Measurements from ENCODE around the gene MBOAT1.

MBOAT1 gene

DNA sequence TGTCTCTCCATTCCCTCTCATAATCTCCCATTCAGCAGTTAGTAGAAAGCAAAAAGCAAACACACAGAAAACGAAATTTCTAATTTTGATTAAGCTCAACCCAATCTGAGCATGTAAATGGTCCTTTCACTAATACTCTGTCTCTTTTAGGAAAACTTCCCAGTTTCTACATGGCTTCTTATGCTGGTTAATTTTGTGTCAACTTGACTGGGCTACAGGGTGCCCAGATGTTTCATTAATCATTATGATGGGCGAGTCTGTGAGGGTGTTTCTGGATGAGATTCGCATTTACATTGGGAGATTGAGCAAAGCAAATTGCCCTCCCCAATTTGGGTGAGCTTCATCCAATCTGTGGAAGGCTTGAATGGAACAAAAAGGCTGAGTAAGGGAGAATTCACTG lies 142.2 kb downstream of the MBOAT1 start:
- Histone ChIP-seq H3K4me1 (ENCODE audit: control insufficient read depth, insufficient read depth, low read length) (no peaks in the 10 kb centered on the region), H3K4me3 (ENCODE audit: low read depth, low read length) (no peak overlapping the region), H3K36me3 (ENCODE audit: control insufficient read depth in 2 of 2, insufficient read depth in 1 of 2, low read length in 2 of 2) (no peaks in the 10 kb centered on the region), H3K9me3 (ENCODE audit: control insufficient read depth, insufficient read depth, low read depth, low read length) (no peaks in the 10 kb centered on the region), H3K27ac (ENCODE audit: extremely low read depth, low read depth, low read length) (no peak overlapping the region)
- POLR2A ChIA-PET, result no interaction called here
- TF ChIP-seq ZNF416 (tag by site-specific recombination; IDR thresholded peaks at IDR 0.05) (peak; percentile 93), MEIS1 (CRISPR knock-in tag; IDR thresholded peaks at IDR 0.05; ENCODE audit: borderline replicate concordance) (no peak)
- CTCF ChIA-PET, result interaction anchor here (0.6 to 2.4 kb wide), 2 partner anchors 42 to 56 kb away, joined by 3 to 13 read pairs; no protein-coding TSS in a partner anchor

DNA sequence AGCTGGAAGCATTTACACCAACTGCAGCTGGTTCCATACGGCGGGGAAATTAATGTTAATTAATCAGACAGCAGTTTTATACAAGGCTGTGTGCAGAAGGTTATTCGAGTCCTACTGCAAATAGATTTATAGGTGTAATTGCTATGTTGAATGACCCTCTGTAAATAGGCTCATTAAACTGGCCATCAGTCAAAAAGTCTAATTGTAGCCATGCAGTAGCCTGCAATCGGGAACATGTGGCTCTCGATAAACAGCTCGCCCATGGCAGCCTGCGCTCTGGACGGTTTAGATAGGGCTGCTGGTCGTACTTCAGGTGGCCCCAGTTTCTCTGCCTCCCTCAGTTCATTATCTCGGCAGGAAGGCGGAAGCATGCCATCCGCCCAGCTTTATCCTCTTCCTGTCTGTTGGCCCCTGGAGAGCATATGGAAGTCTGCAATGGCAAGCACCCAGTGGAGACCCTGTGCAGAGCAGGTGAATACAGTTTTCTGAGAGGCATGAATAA lies 143.2 kb downstream of the MBOAT1 start:
- CTCF ChIA-PET, result interaction anchor here (0.6 to 2.4 kb wide), 5 partner anchors 13 to 348 kb away, joined by 3 to 13 read pairs (median 4); no protein-coding TSS in a partner anchor
- Histone ChIP-seq H3K4me1 (ENCODE audit: control insufficient read depth, insufficient read depth, low read length) (no peaks in the 10 kb centered on the region), H3K36me3 (ENCODE audit: control insufficient read depth in 2 of 2, insufficient read depth in 1 of 2, low read length in 2 of 2) (no peaks in the 10 kb centered on the region), H3K27ac (ENCODE audit: extremely low read depth, low read depth, low read length) (no peak overlapping the region), H3K4me3 (ENCODE audit: low read depth, low read length) (no peak overlapping the region), H3K9me3 (ENCODE audit: control insufficient read depth, insufficient read depth, low read depth, low read length) (no peaks in the 10 kb centered on the region)
- TF ChIP-seq GLI2 (tag by site-specific recombination; IDR thresholded peaks at IDR 0.05; ENCODE audit: borderline replicate concordance, low read depth), result no peak
- TF ChIP-seq, protein P1, sequence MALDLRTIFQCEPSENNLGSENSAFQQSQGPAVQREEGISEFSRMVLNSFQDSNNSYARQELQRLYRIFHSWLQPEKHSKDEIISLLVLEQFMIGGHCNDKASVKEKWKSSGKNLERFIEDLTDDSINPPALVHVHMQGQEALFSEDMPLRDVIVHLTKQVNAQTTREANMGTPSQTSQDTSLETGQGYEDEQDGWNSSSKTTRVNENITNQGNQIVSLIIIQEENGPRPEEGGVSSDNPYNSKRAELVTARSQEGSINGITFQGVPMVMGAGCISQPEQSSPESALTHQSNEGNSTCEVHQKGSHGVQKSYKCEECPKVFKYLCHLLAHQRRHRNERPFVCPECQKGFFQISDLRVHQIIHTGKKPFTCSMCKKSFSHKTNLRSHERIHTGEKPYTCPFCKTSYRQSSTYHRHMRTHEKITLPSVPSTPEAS (tag by site-specific recombination; IDR thresholded peaks at IDR 0.05), result no peak
- no peak for TF ChIP-seq ZNF777 (tag by site-specific recombination; IDR thresholded peaks at IDR 0.05; ENCODE audit: borderline replicate concordance)
- no peak for TF ChIP-seq SP7 (tag by site-specific recombination; IDR thresholded peaks at IDR 0.05)
- TF ChIP-seq ZNF664 (tag by site-specific recombination; IDR thresholded peaks at IDR 0.05), result no peak
- no peak for TF ChIP-seq ZBTB17 (tag by site-specific recombination; IDR thresholded peaks at IDR 0.05)
- no peak for TF ChIP-seq ZNF248 (tag by site-specific recombination; IDR thresholded peaks at IDR 0.05)
- no peak for TF ChIP-seq SCRT2 (tag by site-specific recombination; IDR thresholded peaks at IDR 0.05)
- TF ChIP-seq ZNF48 (tag by site-specific recombination; IDR thresholded peaks at IDR 0.05), result no peak
- TF ChIP-seq, protein P2, sequence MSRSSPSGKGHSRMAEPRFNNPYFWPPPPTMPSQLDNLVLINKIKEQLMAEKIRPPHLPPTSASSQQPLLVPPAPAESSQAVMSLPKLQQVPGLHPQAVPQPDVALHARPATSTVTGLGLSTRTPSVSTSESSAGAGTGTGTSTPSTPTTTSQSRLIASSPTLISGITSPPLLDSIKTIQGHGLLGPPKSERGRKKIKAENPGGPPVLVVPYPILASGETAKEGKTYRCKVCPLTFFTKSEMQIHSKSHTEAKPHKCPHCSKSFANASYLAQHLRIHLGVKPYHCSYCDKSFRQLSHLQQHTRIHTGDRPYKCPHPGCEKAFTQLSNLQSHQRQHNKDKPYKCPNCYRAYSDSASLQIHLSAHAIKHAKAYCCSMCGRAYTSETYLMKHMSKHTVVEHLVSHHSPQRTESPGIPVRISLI (tag by site-specific recombination; IDR thresholded peaks at IDR 0.05), result no peak
- TF ChIP-seq ZNF521 (tag by site-specific recombination; IDR thresholded peaks at IDR 0.05), result no peak
- no peak for TF ChIP-seq ZSCAN23 (tag by site-specific recombination; IDR thresholded peaks at IDR 0.05)
- no peak for TF ChIP-seq ZNF426 (tag by site-specific recombination; IDR thresholded peaks at IDR 0.05)
- TF ChIP-seq ZNF23 (tag by site-specific recombination; IDR thresholded peaks at IDR 0.05; ENCODE audit: borderline replicate concordance), result no peak
- TF ChIP-seq, protein P3, sequence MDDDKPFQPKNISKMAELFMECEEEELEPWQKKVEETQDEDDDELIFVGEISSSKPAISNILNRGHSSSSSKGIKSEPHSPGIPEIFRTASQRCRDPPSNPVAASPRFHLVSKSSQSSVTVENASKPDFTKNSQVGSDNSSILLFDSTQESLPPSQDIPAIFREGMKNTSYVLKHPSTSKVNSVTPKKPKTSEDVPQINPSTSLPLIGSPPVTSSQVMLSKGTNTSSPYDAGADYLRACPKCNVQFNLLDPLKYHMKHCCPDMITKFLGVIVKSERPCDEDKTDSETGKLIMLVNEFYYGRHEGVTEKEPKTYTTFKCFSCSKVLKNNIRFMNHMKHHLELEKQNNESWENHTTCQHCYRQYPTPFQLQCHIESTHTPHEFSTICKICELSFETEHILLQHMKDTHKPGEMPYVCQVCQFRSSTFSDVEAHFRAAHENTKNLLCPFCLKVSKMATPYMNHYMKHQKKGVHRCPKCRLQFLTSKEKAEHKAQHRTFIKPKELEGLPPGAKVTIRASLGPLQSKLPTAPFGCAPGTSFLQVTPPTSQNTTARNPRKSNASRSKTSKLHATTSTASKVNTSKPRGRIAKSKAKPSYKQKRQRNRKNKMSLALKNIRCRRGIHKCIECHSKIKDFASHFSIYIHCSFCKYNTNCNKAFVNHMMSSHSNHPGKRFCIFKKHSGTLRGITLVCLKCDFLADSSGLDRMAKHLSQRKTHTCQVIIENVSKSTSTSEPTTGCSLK (tag by site-specific recombination; IDR thresholded peaks at IDR 0.05), result no peak
- no peak for TF ChIP-seq YY1 (tag by site-specific recombination; IDR thresholded peaks at IDR 0.05)
- no peak for TF ChIP-seq ZNF600 (tag by site-specific recombination; IDR thresholded peaks at IDR 0.05)
- TF ChIP-seq ZBTB1 (tag by site-specific recombination; IDR thresholded peaks at IDR 0.05), result no peak
- no peak for TF ChIP-seq KLF1 (tag by site-specific recombination; IDR thresholded peaks at IDR 0.05)
- POLR2A ChIA-PET, result interaction anchor here (0.5 kb wide), 1 partner anchor 385 kb away, joined by 4 read pairs; no protein-coding TSS in a partner anchor

Measured in HEK293 (cell line).